Mesenteric fat pad (tissue), 1 donor: ENCODE data around the gene NCF2. TPM values are rescaled to one million over a fixed set of nuclear protein-coding genes. Genes with fewer than 3 reads are reported as not detected.

ENCODE experiments used
- DNase-seq: peaks from one replicate; pipeline ENCODE4 v3.0.0-alpha.2; 2020; ENCODE audit warnings: low spot score
- total RNA-seq: library from RNA; stranded (reverse); fragmentation: NEBNext Ultra II Directional; extraction: Animal tissue kit (Norgen Biotek cat#: 25700); gene quantifications from one replicate; pipeline ENCODE4 v1.2.1, GENCODE V29; 2021
- donor health status: DM: yes; HTN: yes; CAD: no.

The NCF2 gene
- total RNA-seq, 1 donor from 2014 or later: 40.8 TPM

DNA sequence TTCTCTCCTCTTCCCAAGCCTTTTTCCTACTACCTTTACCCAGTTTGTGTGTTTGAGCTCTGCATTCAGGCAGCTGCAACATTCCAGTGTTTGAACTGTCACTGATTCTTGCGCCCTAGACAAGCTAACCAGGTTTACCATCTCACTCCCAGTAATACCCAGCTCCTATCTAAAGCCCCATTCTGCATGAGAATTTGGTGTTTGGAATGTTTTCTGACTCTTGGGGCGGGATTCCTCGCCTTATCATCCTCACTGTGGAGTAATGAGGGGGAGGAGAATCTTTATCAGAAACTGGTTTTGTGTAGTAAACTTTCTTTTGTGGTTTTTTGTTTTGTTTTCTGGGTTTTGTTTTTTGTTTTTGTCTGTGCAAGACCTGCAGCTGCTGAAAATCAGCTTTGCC, 36.5 kb downstream of the NCF2 start:
- no peak for DNase-seq

GRCh38 chr1:183553331-183553730, 36.9 kb downstream of the NCF2 start:
- DNase-seq: no peak

DNA sequence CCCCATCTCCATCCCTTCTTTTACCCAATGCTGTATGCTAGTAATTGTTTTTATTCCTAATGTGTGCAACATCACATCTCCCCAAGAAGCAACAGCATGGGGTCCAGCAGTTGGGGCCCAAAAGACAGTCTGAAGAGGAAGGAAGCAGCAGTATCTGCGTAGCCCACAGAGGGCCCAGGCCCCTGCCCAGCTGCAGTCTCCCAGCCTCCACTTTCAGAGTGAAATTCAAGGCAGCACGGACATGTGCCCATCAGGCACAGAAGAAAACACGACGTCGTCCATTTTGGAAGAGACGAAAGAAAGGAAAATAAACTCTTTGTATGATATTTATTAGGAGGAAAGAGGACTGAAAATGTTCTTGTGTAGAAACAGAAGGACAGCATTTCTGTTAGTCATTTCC, 37.4 kb downstream of the NCF2 start:
- no peak for DNase-seq

GRCh38 chr1:183552441-183552840, 37.8 kb downstream of the NCF2 start:
- no peak for DNase-seq

GRCh38 chr1:183551924-183552323, 38.3 kb downstream of the NCF2 start:
- DNase-seq: no peak

GRCh38 chr1:183550915-183551314, 39.3 kb downstream of the NCF2 start:
- no peak for DNase-seq

DNA sequence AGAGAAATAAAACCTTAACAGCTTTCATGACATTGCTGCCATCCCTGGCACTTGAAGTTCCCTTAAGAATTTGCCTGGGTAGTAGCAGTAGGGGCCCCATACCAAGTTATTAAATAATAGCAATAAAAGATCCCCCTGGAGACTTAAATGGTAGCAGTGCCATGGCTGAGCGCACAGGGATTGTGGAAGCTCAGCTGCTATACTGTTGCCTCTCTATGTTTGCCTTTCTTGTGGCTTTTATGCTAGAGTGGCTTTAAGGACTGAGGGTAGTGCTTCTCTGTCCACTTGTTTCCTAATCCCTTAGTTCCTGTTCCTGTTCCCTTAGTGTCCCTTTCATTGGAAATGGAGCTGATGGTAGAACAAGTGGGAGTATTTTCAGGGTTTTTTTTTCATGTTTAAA, 42.1 kb downstream of the NCF2 start:
- DNase-seq: no peak

GRCh38 chr1:183546427-183546826, 43.8 kb downstream of the NCF2 start:
- no peak for DNase-seq

- DNase-seq: no peak
Measured at GRCh38 chr1:183544598-183545297, 45.5 kb downstream of the NCF2 start.

DNA sequence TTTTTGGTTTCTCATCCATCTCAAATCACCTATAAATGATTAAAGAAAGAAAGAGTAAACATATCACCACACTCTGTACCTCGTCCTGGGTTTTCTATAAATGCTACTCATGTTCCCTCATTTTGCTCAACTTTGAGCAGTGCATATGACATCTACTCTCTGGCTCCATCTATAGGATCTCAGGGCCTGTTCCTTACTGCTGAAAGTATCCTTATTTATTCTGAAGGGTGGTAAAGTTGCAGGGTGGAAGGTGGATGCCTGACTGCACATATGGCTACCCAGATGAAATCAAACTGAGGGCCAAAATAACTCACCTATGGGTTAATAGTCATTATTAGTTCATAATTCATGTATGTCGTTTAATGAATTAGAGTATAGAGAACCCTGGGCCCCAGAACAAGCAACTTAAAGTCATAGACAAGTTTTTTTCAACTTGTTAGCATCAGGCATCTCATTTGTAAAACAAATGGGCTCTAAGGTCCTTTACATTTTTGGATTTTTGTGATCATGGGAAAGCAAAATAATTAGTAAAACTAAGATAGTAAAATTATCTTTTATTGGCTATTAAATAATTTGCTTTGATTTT, 46.5 kb downstream of the NCF2 start:
- DNase-seq: no peak

- DNase-seq: no peak
Measured at GRCh38 chr1:183537405-183537804, 52.9 kb downstream of the NCF2 start.

- DNase-seq: no peak
Measured at GRCh38 chr1:183533617-183534174, 56.6 kb downstream of the NCF2 start.

DNA sequence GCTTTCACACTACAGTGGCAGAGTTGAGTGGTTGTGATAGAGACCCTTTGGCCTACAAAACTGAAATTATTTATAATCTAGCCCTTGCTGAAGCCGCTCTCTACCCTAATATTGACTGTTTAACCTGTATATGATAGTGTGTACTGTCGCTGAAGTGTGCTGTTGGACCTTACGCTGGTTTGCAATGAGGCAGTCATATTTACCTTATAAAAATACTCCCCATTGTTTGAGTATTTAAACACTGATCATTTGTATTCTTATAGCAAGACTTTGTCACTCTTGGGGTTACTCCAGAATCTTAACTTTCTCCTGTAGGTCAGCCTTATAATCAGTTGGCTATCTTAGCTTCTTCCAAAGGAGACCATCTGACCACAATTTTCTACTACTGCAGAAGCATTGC, 61.7 kb downstream of the NCF2 start:
- DNase-seq: no peak

DNA sequence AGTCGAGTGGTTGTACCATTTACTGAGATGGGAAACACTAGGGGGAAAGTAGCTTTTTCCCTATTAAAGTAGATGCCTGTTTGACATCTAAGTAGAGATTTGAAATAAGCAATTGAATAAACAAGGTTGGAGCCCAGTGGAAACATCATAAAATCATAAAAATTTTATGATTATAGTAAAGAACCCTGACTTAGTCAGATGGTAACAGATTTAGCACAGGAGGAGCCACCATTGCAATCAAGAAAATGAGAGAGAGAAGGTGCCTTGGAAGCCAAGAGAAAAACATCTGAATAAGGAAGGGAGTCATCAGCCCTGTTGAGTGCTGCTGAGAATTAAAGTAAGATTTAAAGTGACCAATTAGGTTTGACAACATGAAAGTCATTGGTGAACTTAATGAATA, 68.2 kb downstream of the NCF2 start:
- no peak for DNase-seq

GRCh38 chr1:183520379-183520778, 69.9 kb downstream of the NCF2 start:
- DNase-seq: no peak

- DNase-seq: no peak
Measured at GRCh38 chr1:183517401-183517800, 72.9 kb downstream of the NCF2 start.

- no peak for DNase-seq
Measured at GRCh38 chr1:183516725-183517124, 73.5 kb downstream of the NCF2 start.

- DNase-seq: no peak
Measured at GRCh38 chr1:183515002-183515689, 75.1 kb downstream of the NCF2 start.

DNA sequence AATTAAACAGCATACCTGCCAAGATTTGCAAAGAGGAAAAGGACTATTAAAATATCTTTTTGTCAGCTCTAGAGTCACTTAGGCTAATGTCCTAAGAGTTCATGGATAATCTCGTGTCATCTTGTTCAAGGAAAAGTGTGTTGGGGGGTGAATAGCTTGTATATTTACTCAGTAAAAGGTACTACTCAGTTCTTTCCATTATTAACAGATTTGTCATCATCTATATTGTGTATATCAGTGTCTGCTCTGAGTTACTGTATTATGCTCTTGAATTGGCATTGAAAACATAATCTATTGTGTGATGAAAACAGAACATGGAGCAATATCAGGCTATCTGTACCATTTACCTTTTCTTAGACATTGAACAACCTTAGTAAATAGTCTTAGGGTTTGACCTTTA, 76.0 kb downstream of the NCF2 start:
- DNase-seq: no peak

DNA sequence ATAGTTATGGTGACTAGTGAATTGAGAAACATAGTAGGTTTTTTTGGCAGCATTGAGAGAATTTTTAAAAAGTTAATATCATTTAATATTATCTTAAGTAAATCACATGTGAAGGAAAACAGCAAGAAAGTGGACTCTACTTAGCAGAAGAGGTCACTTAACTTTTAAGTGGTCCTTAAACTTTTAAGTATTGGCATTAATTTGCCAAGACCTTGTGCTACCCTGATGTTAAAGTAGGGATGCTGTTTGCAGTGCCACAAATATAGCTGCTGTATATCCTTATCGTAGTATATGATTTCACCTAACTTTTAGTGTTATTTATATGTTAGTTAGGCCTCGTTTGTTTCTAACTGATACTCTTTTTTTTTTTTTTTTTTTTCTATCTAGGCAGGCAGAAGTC, 77.8 kb downstream of the NCF2 start:
- no peak for DNase-seq

DNA sequence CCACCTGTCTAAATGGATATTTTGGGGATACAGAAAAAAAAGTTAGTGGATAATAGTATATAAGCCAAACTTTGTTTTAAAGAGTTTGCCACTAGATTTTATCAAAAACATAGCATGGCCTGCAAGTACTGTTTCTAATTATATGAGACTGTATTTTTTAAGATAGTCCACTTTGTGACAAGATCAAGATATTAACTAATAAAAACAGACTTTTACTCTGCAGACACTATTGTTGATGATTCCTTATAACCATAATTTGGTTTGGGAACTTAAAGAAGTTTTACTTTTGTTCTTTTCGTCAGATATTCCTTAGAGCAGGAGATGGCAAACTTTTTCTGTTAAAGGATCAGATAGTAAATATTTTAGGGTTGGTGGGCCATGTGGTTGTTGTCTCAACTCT, 81.6 kb downstream of the NCF2 start:
- no peak for DNase-seq

DNA sequence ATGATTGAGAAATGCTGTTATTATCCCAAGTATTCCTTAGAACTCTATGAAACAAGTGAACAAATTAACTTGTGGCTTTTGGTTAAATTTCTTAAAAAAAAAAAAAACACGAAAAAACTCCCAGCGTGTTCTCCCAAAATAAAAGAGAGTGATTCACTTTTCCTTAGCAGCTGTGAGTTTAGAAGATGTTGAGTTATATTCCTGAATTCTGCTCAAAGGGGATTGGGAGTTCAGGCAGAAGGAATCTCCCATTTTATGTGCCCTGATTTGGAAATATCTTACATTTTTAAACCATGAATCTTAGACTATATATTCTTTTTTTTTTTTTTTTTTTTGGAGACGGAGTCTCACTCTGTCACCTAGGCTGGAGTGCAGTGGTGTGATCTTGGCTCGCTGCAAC, 83.7 kb downstream of the NCF2 start:
- no peak for DNase-seq
